ENCODE measurements around the gene OR6N1.

- TF ChIP-seq, protein P1, sequence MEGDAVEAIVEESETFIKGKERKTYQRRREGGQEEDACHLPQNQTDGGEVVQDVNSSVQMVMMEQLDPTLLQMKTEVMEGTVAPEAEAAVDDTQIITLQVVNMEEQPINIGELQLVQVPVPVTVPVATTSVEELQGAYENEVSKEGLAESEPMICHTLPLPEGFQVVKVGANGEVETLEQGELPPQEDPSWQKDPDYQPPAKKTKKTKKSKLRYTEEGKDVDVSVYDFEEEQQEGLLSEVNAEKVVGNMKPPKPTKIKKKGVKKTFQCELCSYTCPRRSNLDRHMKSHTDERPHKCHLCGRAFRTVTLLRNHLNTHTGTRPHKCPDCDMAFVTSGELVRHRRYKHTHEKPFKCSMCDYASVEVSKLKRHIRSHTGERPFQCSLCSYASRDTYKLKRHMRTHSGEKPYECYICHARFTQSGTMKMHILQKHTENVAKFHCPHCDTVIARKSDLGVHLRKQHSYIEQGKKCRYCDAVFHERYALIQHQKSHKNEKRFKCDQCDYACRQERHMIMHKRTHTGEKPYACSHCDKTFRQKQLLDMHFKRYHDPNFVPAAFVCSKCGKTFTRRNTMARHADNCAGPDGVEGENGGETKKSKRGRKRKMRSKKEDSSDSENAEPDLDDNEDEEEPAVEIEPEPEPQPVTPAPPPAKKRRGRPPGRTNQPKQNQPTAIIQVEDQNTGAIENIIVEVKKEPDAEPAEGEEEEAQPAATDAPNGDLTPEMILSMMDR (IDR thresholded peaks at IDR 0.05): no peak
- TF ChIP-seq POLR2A (IDR thresholded peaks at IDR 0.05): no peak
- TF ChIP-seq POLR2AphosphoS5 (IDR thresholded peaks at IDR 0.05): no peak
Measured at GRCh38 chr1:158814970-158815369, 43.0 kb upstream of the OR6N1 start.
